HG02981 (cell line): ENCODE results near the gene TUT7.
"Not testable (repeated sequence)": the region's sequence is repeated elsewhere in the genome, so short reads cannot be mapped to it uniquely, and the experiment has no call there.

Experiments
- ATAC-seq: cut with Tn5 transposase; IDR thresholded peaks from one replicate; pipeline ENCODE4 v1.9.1; 2021; ENCODE audit warnings: mild to moderate bottlenecking, moderate library complexity; ENCODE audit not compliant: unreplicated experiment

TUT7 gene

DNA sequence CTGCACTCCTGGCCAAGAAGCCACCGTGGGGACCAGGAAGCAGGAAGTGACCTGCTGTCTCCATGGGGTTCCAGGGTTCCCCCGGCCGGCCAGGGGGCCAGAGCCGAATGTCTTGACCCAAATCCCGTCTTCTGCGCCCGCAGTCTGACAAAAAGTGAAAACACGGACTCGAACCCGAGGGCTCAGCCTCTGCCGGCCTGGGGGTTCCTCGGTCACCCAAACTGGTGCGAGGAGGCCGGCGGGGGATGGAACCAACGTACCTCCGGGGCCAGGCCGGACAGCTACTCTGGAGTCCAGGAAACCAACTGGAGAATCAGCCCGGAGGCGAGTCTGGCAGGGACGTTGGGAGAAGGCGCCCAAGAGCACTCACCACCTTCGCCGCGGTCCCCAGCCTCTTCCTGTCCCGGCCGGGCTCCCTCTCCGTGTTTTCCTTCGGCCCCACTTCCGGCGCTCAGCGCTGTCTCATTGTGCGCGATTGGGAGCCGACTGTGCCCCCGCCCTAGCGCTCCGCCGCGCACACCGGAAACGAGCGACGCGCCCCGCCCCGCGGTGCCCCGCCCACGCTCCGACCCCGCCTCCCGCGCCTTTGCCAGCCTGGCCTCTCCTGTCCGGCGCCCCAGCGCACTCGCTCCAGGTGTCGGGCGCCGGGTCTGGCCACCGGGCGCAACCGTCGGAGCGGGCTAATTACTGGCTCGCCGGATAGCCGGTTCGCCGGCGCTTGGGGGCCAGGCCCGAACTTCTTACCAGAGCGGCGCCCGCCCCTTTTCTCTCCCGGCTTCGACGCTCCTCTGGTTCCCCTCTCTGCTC lies at the start of gene TUT7:
TUT7 (minus strand) TSS at position 400 of the 807 bp plus-strand sequence. CDS start 1,211 bp downstream, outside the sequence.
- ATAC-seq = peak; percentile 82

DNA sequence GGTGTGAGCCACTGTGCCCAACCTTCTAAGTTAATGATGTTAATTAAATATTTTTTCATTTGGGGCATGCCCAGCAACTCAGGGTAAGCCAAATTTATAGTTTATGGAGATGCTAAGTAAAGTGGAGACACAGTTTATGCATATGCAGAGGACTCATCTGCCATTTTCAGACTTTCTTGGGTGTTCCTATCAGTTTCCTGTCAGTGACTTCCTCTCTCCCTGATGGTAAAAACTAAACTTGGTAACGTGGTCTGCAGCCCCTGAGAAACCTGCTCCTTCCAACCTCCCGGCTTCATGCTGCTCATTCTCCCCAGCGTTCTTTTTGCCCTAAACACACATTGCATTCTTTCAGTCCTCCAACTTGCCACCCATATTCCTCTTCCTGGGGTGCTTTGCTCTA lies 48.4 kb upstream of the TUT7 start:
- ATAC-seq = no peak

- no peak for ATAC-seq
Observed at GRCh38 chr9:86396412-86396811, 42.2 kb upstream of the TUT7 start.

- not testable (repeated sequence) for ATAC-seq
Observed at GRCh38 chr9:86390184-86390583, 36.0 kb upstream of the TUT7 start.

DNA sequence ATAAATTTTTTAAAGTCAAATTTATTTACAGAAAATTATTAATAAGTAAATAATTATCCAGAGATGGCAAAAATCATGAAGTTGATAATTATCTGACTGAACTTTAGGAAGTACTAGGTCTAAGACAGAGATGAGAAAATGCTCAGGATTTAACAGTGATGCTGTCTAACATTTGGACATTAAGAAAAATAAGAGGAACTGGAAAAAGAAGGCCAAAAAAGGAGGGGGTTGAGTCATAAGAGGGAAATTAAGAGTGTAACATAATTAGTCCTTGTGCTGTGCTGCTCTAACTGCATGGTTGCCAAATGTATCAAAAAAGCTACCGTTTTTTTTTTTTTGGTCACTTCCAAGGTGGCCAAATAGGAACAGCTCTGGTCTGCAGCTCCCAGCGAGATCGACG lies 35.4 kb upstream of the TUT7 start:
- no peak for ATAC-seq

GRCh38 chr9:86387376-86387775 lies 33.2 kb upstream of the TUT7 start:
- ATAC-seq = no peak

DNA sequence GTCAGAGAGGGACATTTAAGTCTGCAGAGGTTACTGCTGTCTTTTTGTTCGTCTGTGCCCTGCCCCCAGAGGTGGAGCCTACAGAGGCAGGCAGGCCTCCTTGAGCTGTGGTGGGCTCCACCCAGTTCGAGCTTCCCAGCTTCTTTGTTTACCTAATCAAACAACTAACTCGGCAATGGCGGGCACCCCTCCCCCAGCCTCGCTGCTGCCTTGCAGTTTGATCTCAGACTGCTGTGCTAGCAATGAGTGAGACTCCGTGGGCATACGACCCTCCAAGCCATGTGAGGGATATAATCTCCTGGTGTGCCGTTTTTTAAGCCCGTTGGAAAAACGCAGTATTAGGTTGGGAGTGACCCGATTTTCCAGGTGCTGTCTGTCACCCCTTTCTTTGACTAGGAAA lies 28.8 kb upstream of the TUT7 start:
- ATAC-seq = not testable (repeated sequence)

- ATAC-seq = no peak
Observed at GRCh38 chr9:86376016-86376415, 21.8 kb upstream of the TUT7 start.

GRCh38 chr9:86369810-86370209 lies 15.6 kb upstream of the TUT7 start:
- no peak for ATAC-seq

DNA sequence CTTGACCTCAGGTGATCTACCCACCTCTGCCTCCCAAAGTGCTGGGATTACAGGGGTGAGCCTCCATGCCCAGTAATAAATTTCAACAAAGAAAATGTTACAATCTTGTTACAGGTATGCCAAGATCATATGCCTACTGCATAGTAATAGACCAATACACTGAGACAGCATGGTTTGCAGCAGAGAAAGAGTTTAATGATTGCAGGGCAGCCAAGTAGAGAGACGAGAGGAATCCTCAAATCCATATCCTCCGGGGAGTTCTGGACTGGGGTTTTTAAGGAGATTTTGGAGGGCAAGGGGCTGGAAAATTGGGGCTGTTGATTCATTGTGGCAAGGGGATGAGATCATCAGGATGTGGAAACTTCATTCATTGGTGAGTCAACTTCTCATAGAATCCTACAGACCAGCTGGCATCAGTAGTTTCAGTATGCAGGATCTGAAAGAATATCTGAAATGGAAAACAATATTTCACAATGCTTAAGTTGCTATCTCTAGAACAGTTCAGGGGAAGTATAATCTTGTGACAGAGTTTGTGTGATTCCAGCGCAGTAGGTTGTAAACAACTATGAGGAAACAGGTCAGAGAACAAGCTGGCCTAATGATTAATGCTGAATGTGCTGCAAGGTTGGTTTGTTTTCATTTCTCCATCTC lies 14.8 kb upstream of the TUT7 start:
- ATAC-seq = no peak

- no peak for ATAC-seq
Observed at GRCh38 chr9:86361176-86361575, 7.0 kb upstream of the TUT7 start.

DNA sequence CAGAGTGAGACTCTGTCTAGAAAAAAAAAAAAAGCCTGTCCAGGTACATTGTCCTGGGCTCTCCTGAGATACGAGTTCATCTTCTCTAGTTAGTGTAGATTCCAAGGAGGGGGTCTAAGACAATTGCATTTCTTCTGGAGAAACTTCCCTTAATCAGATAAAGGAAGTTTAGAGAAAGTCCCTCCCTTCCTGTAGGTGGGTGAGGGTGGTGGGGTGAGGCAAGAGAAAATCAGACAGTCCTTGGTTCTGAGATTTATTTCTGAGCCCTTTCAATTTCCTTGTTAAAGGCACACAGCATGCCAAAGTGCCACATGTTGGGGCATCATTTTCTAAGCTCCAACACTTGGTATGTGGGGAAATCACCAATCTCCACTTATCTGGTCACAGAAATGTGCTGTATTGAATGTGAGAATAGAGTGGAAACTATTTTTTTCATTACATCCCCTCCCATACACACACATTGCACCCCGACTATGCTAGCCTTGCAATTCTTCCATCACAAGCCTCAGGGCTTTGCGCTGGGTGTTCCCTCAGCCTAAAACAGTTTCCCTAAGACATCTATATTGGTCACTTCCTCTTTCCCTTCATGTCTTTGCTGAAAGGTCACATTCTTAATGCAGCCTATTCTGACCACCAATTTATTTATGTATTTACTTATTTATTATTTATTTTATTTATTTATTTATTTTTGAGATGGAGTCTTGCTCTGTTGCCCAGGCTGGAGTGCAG lies 5.1 kb upstream of the TUT7 start:
- ATAC-seq = no peak

GRCh38 chr9:86356871-86357866 lies 3.0 kb upstream of the TUT7 start:
- ATAC-seq = no peak

GRCh38 chr9:86355814-86356213 lies 1.6 kb upstream of the TUT7 start:
- ATAC-seq = no peak

GRCh38 chr9:86354818-86355309 lies 654 bp upstream of the TUT7 start:
- no peak for ATAC-seq

- no peak for ATAC-seq
Observed at GRCh38 chr9:86353655-86354010, 577 bp downstream of the TUT7 start.

- no peak for ATAC-seq
Observed at GRCh38 chr9:86352440-86353077, 1.7 kb downstream of the TUT7 start.

DNA sequence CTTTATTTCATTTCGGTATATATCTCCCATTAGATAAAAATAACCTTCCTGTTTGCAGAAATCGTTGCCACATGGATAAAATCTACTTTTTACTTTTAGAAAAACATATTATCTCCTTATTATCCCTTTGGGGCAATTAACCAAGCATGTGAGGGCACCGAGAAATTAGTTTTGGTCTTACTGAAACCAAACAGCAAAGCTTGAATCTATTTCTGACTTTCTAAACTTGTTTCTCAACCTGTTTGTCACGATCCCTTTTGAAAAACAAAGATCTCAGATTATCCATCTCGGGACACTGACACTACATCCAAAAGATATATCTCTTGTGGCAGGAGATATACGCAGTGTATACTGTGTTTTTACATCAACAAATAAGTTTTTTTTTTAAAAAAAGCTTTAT lies 2.3 kb downstream of the TUT7 start:
- no peak for ATAC-seq

- peak; percentile 22 for ATAC-seq
Observed at GRCh38 chr9:86350006-86350760, 4.0 kb downstream of the TUT7 start.
